Measurements from ENCODE around the gene KCNQ5.

KCNQ5 gene

GRCh38 chr6:73143551-73143950, 521.7 kb downstream of the KCNQ5 start:
- no peaks in the 10 kb centered on the region for H4K20me1 ChIP-seq (ENCODE audit: low read depth, low read length)
- H3K9me3 ChIP-seq (ENCODE audit: insufficient read depth, low read length), result no peaks in the 10 kb centered on the region
- H3K36me3 ChIP-seq (ENCODE audit: low read length), result no peaks in the 10 kb centered on the region; the same call in 1 of the 2 replicates
- H3K4me2 ChIP-seq (ENCODE audit: low read depth, low read length, poor library complexity, severe bottlenecking), result no peak overlapping the region
- H3F3A ChIP-seq (ENCODE audit: insufficient read depth), result no peaks in the 10 kb centered on the region
- no peaks in the 10 kb centered on the region for H3K9me2 ChIP-seq (replicated peaks; ENCODE audit: insufficient read depth, low read length)
- no peaks in the 10 kb centered on the region for H3K27me3 ChIP-seq (ENCODE audit: low read length)
- no peaks in the 10 kb centered on the region for H3K79me2 ChIP-seq (ENCODE audit: insufficient read depth, low read length)
- H2AFZ ChIP-seq (ENCODE audit: low read depth, low read length, severe bottlenecking), result no peak overlapping the region
- H3K9ac ChIP-seq (ENCODE audit: low read length), result no peak overlapping the region
- no peak for TF ChIP-seq EZH2phosphoT487 (conservative IDR thresholded peaks at IDR 0.05; ENCODE audit: low read length)
- TF ChIP-seq CTCF (IDR thresholded peaks at IDR 0.05; ENCODE audit: insufficient read depth, low read length, poor library complexity, severe bottlenecking), result no peak
- no peak overlapping the region for H3K27ac ChIP-seq (ENCODE audit: low read depth, low read length)
- no peak overlapping the region for H3K4me3 ChIP-seq (ENCODE audit: insufficient read depth, low read length, poor library complexity, severe bottlenecking)

- no peak overlapping the region for H3K9ac ChIP-seq (ENCODE audit: low read length)
- no peaks in the 10 kb centered on the region for H3K27me3 ChIP-seq (ENCODE audit: low read length)
- no peak overlapping the region for H3K4me3 ChIP-seq (ENCODE audit: insufficient read depth, low read length, poor library complexity, severe bottlenecking)
- no peaks in the 10 kb centered on the region for H3K9me3 ChIP-seq (ENCODE audit: insufficient read depth, low read length)
- no peaks in the 10 kb centered on the region for H3F3A ChIP-seq (ENCODE audit: insufficient read depth)
- no peaks in the 10 kb centered on the region for H3K79me2 ChIP-seq (ENCODE audit: insufficient read depth, low read length)
- H3K9me2 ChIP-seq (replicated peaks; ENCODE audit: insufficient read depth, low read length), result no peaks in the 10 kb centered on the region
- no peaks in the 10 kb centered on the region; the same call in 1 of the 2 replicates for H3K36me3 ChIP-seq (ENCODE audit: low read length)
- H2AFZ ChIP-seq (ENCODE audit: low read depth, low read length, severe bottlenecking), result no peak overlapping the region
- H4K20me1 ChIP-seq (ENCODE audit: low read depth, low read length), result no peaks in the 10 kb centered on the region
- no peak for TF ChIP-seq CTCF (IDR thresholded peaks at IDR 0.05; ENCODE audit: insufficient read depth, low read length, poor library complexity, severe bottlenecking)
- TF ChIP-seq EZH2phosphoT487 (conservative IDR thresholded peaks at IDR 0.05; ENCODE audit: low read length), result no peak
- no peak overlapping the region for H3K4me2 ChIP-seq (ENCODE audit: low read depth, low read length, poor library complexity, severe bottlenecking)
- H3K27ac ChIP-seq (ENCODE audit: low read depth, low read length), result no peak overlapping the region
Observed at GRCh38 chr6:73144516-73144915, 522.7 kb downstream of the KCNQ5 start.

- no peaks in the 10 kb centered on the region for H3K27me3 ChIP-seq (ENCODE audit: low read length)
- no peak overlapping the region for H3K27ac ChIP-seq (ENCODE audit: low read depth, low read length)
- H3K9me2 ChIP-seq (replicated peaks; ENCODE audit: insufficient read depth, low read length), result no peaks in the 10 kb centered on the region
- no peaks in the 10 kb centered on the region; the same call in 1 of the 2 replicates for H3K36me3 ChIP-seq (ENCODE audit: low read length)
- H2AFZ ChIP-seq (ENCODE audit: low read depth, low read length, severe bottlenecking), result no peak overlapping the region
- no peak overlapping the region for H3K9ac ChIP-seq (ENCODE audit: low read length)
- no peak overlapping the region for H3K4me2 ChIP-seq (ENCODE audit: low read depth, low read length, poor library complexity, severe bottlenecking)
- no peaks in the 10 kb centered on the region for H3F3A ChIP-seq (ENCODE audit: insufficient read depth)
- no peaks in the 10 kb centered on the region for H4K20me1 ChIP-seq (ENCODE audit: low read depth, low read length)
- H3K4me3 ChIP-seq (ENCODE audit: insufficient read depth, low read length, poor library complexity, severe bottlenecking), result no peak overlapping the region
- no peak for TF ChIP-seq EZH2phosphoT487 (conservative IDR thresholded peaks at IDR 0.05; ENCODE audit: low read length)
- no peaks in the 10 kb centered on the region for H3K9me3 ChIP-seq (ENCODE audit: insufficient read depth, low read length)
- no peaks in the 10 kb centered on the region for H3K79me2 ChIP-seq (ENCODE audit: insufficient read depth, low read length)
Observed at GRCh38 chr6:73145690-73146089, 523.8 kb downstream of the KCNQ5 start.

GRCh38 chr6:73151732-73152131, 529.9 kb downstream of the KCNQ5 start:
- no peak overlapping the region for H3K4me2 ChIP-seq (ENCODE audit: low read depth, low read length, poor library complexity, severe bottlenecking)
- peaks cover 3% of the 10 kb centered on the region; the same call in 1 of the 2 replicates for H3K36me3 ChIP-seq (ENCODE audit: low read length)
- H3F3A ChIP-seq (ENCODE audit: insufficient read depth), result no peaks in the 10 kb centered on the region
- H3K9me2 ChIP-seq (replicated peaks; ENCODE audit: insufficient read depth, low read length), result no peaks in the 10 kb centered on the region
- TF ChIP-seq CTCF (IDR thresholded peaks at IDR 0.05; ENCODE audit: insufficient read depth, low read length, poor library complexity, severe bottlenecking), result no peak
- no peak for TF ChIP-seq EZH2phosphoT487 (conservative IDR thresholded peaks at IDR 0.05; ENCODE audit: low read length)
- H3K79me2 ChIP-seq (ENCODE audit: insufficient read depth, low read length), result no peaks in the 10 kb centered on the region
- no peaks in the 10 kb centered on the region for H3K9me3 ChIP-seq (ENCODE audit: insufficient read depth, low read length)
- H3K27me3 ChIP-seq (ENCODE audit: low read length), result no peaks in the 10 kb centered on the region
- no peak overlapping the region for H2AFZ ChIP-seq (ENCODE audit: low read depth, low read length, severe bottlenecking)
- H4K20me1 ChIP-seq (ENCODE audit: low read depth, low read length), result no peaks in the 10 kb centered on the region
- no peak overlapping the region for H3K27ac ChIP-seq (ENCODE audit: low read depth, low read length)
- no peak overlapping the region for H3K9ac ChIP-seq (ENCODE audit: low read length)
- no peak overlapping the region for H3K4me3 ChIP-seq (ENCODE audit: insufficient read depth, low read length, poor library complexity, severe bottlenecking)

Measured in SU-DHL-6 (cell line).